Measurements from ENCODE around the gene TARP.
"Not testable (repeated sequence)": the region's sequence is repeated elsewhere in the genome, so short reads cannot be mapped to it uniquely, and the experiment has no call there.

Gene TARP

DNA sequence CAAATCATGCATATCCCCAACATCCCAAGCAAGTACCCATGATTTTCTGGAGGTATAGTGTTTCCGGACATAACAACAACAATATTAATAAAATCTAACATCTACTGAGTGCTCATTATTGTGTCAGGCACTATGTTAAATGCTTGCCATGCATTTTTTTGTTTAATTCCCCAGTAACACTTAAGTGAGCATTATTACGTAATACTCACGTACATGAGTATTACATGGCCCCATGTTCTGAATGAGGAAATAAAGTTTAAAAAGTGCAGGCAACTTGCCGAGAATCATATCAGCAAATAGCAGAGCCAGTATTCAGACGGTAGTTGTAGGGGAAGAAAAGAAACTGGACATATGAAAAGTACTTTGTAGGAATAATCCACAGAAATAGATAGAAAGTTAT is 30.1 kb downstream of the TARP start:
- H4K20me1 ChIP-seq (ENCODE audit: insufficient read depth); RAD21 ChIA-PET (ENCODE audit: low non-redundant PET in 1 of 2, low total read pairs in 2 of 2, uncharacterized antibody in 2 of 2, unreplicated experiment in 2 of 2); DNase-seq (ENCODE audit: low read depth, low spot score); H3K4me3 ChIP-seq (replicated peaks in 1 of 2; ENCODE audit: low read depth in 1 of 2, low read length in 2 of 2); POLR2A ChIA-PET; ATAC-seq; CTCF ChIA-PET; H3K9ac ChIP-seq (ENCODE audit: low read length); BruUV-seq (replicated peaks); H3K36me3 ChIP-seq (ENCODE audit: control insufficient read depth in 1 of 2, insufficient read depth in 2 of 2, low read length in 2 of 2); H2AFZ ChIP-seq (ENCODE audit: low read depth, low read length, poor library complexity, severe bottlenecking); H3K4me2 ChIP-seq (ENCODE audit: low read length); intact Hi-C loops (cut with micrococcal nuclease); H3K79me2 ChIP-seq (ENCODE audit: insufficient read depth, low read length); H3K9me3 ChIP-seq (ENCODE audit: control insufficient read depth in 1 of 2, insufficient read depth in 1 of 2, low read depth in 1 of 2, low read length in 2 of 2); H3K27ac ChIP-seq (ENCODE audit: low read depth, low read length); H3K4me1 ChIP-seq (ENCODE audit: control insufficient read depth in 1 of 2, insufficient read depth in 2 of 2, low read length in 2 of 2); H3K9me2 ChIP-seq (ENCODE audit: insufficient read depth): not testable (repeated sequence)
- H3K27me3 ChIP-seq (ENCODE audit: insufficient read depth, low read length): peaks cover 22% of the 10 kb centered on the region

DNA sequence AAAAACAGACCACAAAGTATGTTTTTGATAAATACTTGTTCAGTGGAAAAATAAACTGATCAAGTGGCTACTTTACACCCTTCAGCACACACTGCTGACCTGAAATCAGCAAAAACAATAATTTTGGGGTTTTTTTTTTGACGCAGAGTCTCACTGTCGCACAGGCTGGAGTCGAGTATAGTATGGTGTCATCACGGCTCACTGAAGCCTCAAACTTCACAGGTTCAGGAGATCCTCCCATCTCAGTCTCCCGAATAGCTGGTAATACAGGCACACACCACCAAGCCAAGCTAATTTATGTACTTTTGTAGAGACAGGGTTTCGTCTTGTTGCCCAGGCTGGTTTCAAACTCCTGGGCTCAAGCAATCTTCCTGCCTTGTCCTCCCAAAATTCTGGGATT is 30.6 kb downstream of the TARP start:
- no peaks in the 10 kb centered on the region for H3K9me3 ChIP-seq (ENCODE audit: control insufficient read depth in 1 of 2, insufficient read depth in 1 of 2, low read depth in 1 of 2, low read length in 2 of 2)
- H3K4me3 ChIP-seq (replicated peaks in 1 of 2; ENCODE audit: low read depth in 1 of 2, low read length in 2 of 2): no peak overlapping the region
- no peak for ATAC-seq
- H3K4me1 ChIP-seq (ENCODE audit: control insufficient read depth in 1 of 2, insufficient read depth in 2 of 2, low read length in 2 of 2): no peaks in the 10 kb centered on the region
- H3K4me2 ChIP-seq (ENCODE audit: low read length): no peak overlapping the region
- no peaks in the 10 kb centered on the region for H3K9me2 ChIP-seq (ENCODE audit: insufficient read depth)
- no peak for DNase-seq (ENCODE audit: low read depth, low spot score)
- CTCF ChIA-PET: no interaction called here
- intact Hi-C loops (cut with micrococcal nuclease): no loop called here
- POLR2A ChIA-PET: no interaction called here
- no peaks in the 10 kb centered on the region for H3K36me3 ChIP-seq (ENCODE audit: control insufficient read depth in 1 of 2, insufficient read depth in 2 of 2, low read length in 2 of 2)
- no peak overlapping the region for H3K9ac ChIP-seq (ENCODE audit: low read length)
- TF ChIP-seq CBX3 (IDR thresholded peaks at IDR 0.05; ENCODE audit: low read depth): no peak
- no peak for TF ChIP-seq TCF7L2 (IDR thresholded peaks at IDR 0.05; ENCODE audit: borderline replicate concordance, extremely low read depth, insufficient read depth, insufficient read length)
- TF ChIP-seq SIN3A (IDR thresholded peaks at IDR 0.05; ENCODE audit: low read depth): no peak
- TF ChIP-seq, protein P1, sequence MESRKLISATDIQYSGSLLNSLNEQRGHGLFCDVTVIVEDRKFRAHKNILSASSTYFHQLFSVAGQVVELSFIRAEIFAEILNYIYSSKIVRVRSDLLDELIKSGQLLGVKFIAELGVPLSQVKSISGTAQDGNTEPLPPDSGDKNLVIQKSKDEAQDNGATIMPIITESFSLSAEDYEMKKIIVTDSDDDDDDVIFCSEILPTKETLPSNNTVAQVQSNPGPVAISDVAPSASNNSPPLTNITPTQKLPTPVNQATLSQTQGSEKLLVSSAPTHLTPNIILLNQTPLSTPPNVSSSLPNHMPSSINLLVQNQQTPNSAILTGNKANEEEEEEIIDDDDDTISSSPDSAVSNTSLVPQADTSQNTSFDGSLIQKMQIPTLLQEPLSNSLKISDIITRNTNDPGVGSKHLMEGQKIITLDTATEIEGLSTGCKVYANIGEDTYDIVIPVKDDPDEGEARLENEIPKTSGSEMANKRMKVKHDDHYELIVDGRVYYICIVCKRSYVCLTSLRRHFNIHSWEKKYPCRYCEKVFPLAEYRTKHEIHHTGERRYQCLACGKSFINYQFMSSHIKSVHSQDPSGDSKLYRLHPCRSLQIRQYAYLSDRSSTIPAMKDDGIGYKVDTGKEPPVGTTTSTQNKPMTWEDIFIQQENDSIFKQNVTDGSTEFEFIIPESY (IDR thresholded peaks at IDR 0.05; ENCODE audit: extremely low read depth, insufficient replicate concordance, low read length): no peak
- no peak for TF ChIP-seq EZH2phosphoT487 (IDR thresholded peaks at IDR 0.05; ENCODE audit: borderline replicate concordance)
- TF ChIP-seq, protein P2, sequence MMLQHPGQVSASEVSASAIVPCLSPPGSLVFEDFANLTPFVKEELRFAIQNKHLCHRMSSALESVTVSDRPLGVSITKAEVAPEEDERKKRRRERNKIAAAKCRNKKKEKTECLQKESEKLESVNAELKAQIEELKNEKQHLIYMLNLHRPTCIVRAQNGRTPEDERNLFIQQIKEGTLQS (IDR thresholded peaks at IDR 0.05): no peak
- TF ChIP-seq ZFX (IDR thresholded peaks at IDR 0.05): no peak
- no peak for TF ChIP-seq EZH2 (IDR thresholded peaks at IDR 0.05)
- no peak for TF ChIP-seq CEBPB (IDR thresholded peaks at IDR 0.05; ENCODE audit: low read depth)
- peaks cover 17% of the 10 kb centered on the region for H3K27me3 ChIP-seq (ENCODE audit: insufficient read depth, low read length)
- H2AFZ ChIP-seq (ENCODE audit: low read depth, low read length, poor library complexity, severe bottlenecking): no peak overlapping the region
- H3K27ac ChIP-seq (ENCODE audit: low read depth, low read length): no peak overlapping the region
- H3K79me2 ChIP-seq (ENCODE audit: insufficient read depth, low read length): no peaks in the 10 kb centered on the region
- BruUV-seq (replicated peaks): no TSS peak
- RAD21 ChIA-PET (ENCODE audit: low non-redundant PET in 1 of 2, low total read pairs in 2 of 2, uncharacterized antibody in 2 of 2, unreplicated experiment in 2 of 2): no interaction called here
- no peaks in the 10 kb centered on the region for H4K20me1 ChIP-seq (ENCODE audit: insufficient read depth)
